DMS 273 treated with DMSO at 0.1 percent for 48 hours (cell line): ENCODE measurements around the gene ZSCAN5A.
"Not testable (repeated sequence)": the region's sequence is repeated elsewhere in the genome, so short reads cannot be mapped to it uniquely, and the experiment has no call there.

ENCODE experiments used
- DNase-seq: peaks from one replicate; lab custom pipeline; 2025; lab: John Stamatoyannopoulos, UW

ZSCAN5A gene, protein sequence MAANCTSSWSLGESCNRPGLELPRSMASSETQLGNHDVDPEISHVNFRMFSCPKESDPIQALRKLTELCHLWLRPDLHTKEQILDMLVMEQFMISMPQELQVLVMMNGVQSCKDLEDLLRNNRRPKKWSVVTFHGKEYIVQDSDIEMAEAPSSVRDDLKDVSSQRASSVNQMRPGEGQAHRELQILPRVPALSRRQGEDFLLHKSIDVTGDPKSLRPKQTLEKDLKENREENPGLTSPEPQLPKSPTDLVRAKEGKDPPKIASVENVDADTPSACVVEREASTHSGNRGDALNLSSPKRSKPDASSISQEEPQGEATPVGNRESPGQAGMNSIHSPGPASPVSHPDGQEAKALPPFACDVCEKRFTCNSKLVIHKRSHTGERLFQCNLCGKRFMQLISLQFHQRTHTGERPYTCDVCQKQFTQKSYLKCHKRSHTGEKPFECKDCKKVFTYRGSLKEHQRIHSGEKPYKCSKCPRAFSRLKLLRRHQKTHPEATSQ

DNA sequence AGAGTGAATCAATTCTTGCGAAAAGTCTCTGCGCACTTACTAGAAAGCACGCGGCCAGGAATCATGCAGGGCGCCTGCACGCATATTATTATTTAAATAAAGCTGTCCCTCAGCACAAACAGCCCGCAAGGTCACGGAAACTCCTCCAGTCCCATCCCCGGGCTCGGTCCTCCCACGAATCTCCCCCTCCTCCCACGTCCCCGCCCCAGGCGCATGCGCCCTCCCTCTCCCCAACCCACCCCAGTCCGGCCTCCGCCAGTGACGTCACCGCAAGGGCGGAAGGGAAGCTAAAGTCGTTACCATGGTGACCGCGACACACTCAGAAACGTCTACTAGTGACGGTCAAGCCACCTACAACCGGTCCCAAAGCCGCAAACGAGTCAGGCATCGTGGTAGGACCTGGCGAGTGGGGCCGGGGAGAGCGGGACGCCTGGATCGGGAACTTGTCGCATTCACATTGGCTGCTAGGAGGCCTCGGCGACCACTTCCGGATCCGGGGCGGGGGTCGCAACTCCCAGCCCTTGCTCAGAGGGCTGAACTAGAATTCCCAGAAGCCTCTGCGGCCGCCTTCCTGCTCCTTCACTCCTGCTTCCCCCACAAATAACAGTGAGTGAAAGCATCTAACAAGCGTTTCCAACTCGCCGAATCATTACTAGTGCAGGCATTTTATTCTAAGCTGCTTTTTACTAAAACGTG is at the start of gene ZSCAN5A:
Gene ZSCAN5A (minus strand): TSS at position 459 of the 696 bp plus-strand sequence. CDS start 89,793 bp downstream, outside the sequence.
- DNase-seq: peak; percentile 91

DNA sequence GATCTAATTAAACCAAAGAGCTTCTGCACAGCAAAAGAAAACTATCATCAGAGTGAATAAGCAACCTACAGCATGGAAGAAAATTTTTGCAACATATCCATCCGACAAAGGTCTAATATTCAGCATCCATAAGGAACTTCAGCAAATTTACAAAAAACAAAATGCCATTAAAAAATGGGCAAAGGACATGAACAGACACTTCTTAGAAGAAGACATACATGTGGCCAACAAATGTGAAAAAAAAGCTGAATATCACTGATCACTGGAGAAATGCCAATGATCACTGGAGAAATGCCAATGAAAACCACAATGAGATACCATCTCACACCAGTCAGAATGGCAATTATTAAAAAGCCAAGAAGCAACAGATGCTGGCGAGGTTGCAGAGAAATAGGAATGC is 46.2 kb upstream of the ZSCAN5A start:
- no peak for DNase-seq

DNA sequence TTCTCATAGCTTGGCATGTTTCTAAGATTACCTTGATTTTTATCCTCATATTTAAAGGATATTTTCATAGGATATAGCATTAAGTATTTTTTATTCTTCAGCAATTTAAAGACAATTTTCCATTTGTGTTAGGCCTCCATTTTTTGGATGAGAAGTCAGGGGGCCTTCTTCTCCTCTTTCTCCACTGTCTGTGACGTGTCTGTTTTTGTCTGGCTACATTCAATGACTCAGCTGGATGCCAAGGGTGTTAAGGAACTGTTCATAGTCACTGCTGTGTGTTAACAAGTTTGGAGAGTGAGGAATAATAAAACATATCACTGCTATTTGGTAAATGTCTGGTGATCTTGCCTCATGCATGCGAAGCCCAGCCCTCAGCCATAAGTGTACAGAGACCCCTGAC is 42.3 kb upstream of the ZSCAN5A start:
- no peak for DNase-seq

DNA sequence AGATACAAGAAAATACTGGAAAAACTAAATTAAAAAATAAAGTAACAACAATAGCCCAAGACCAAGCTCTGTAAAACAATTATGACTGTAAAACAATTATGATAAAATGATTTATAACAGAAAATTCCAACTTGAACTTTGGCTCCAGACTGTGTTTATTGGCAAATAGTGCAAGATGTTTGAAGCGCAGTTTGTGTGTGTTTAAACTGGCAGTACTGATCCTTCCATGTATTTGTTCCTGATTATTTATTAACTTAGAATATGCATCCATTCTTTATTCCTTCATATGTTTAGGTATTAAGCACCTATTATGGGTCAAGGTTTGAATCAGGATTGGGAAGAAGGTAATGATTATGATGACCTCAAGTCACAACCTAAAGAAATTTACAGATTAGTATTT is 40.9 kb upstream of the ZSCAN5A start:
- DNase-seq: no peak

DNA sequence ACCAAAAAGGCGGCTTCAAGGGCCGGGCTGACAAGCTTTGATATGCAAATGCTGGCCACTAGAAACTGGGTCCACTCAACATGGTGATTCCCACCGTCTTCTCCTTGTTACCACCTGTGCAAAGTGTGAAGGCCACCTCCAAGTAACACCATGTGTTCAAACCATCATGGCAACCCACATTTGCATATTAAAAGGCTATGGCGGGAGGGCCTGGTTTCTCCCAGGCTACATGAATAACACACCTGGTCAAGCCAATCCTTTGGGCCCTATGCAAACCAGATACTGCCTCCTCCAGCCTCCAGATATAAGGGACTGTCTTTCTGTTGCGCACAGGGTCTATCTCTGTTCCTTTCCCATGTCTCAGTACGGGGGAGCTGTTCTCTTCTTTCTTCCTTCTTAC is 36.6 kb upstream of the ZSCAN5A start:
- DNase-seq: no peak

DNA sequence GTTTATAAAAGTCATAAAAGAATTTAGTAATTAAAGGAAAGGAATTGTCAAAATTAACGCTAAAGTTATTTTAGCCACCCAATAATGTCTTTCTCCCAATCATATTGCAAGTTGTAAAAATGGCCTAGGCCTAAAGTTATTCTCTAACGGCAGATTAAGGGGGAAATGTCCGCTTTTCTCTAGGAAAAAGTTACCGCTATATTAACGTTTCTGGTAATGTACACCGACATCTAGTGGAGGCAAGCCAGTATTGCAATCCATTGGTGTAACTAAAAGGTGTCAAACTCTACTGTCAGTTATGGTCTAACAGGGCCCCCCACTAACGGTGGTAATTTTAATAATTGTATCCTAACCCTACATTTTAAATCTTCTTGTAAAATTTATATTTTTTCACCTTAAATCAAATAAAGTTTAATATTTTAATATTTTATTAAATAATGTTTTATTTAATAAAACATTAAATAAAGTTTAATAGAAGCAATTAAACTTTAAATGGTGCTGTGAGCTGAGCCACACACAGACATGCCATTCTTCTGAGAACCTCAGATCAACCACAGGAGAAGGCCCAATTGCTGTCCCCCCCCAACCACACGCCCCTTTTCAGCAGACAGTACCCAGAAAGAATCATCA is 35.9 kb upstream of the ZSCAN5A start:
- DNase-seq: peak; percentile 19

DNA sequence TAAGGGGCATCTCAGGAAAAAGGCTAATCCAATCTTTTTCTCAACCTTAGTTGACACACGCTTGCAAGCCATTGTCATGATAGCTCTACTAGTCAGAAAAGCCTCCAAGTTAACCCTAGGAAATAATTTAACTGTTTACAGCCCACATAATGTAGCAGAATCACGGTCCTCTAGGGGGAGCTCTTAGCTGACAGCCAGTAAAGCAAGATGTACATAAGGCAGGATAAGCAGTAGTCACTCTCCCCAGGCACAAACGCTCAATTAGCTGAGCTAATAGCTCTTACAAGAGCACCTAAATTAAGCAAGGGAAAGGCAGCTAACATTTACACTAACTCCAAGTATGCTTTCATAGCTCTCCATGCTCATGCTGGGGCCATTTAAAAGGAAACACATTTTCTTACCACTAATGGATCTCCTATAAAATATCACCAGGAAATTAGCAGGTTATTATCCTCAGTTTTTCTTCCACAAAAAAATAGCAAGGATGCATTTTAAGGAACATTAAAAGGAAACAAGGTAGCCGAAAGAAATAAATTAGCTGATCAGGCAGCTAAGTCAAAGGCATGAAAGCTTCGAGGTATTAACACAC is 33.7 kb upstream of the ZSCAN5A start:
- DNase-seq: no peak

DNA sequence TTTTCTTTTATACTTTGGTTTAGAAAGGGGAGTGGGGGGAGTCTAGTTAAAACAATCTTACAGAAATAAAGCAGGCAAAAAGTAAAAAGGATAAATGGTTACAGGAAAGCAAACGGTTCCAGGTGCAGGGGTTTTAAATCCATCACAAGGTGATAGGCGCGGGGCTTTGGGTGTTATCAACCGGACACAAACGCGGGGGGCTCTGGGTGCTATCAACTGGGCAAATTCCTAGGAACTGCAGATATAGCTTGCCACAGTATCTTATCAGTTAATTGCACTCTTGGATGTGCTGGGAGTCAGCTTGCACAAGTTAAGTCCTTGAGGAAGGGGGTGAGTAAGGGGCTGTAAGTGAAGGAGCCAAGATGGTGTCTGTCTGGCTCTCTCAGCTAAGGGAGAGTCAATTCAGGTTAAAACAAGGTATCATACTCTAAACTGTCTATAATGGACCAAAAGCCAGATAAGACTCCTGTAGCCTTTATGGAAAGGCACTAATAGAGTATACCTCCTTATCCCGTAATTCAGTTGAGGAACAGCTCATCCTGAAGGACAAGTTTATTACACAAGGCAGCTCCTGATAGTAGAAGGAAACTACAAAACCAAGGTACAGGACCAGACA is 32.6 kb upstream of the ZSCAN5A start:
- DNase-seq: no peak

DNA sequence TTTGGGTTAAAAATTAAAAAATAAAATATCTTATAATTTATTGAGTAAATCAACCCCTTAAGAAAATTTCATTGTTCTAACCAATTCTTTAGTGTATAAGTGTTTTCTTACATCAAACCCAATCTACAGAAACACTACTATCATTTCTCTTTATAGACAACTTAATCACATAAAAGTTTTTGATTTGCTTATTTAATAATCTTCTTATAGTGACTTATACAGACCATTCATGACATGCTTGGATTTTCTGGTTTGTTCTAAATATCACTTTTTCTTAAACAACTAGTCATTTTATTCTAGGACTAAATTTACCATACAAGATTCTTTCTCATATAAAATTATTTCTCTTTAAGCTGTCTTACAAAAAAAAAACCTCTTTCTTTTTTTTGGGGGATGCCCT is 27.3 kb upstream of the ZSCAN5A start:
- no peak for DNase-seq

DNA sequence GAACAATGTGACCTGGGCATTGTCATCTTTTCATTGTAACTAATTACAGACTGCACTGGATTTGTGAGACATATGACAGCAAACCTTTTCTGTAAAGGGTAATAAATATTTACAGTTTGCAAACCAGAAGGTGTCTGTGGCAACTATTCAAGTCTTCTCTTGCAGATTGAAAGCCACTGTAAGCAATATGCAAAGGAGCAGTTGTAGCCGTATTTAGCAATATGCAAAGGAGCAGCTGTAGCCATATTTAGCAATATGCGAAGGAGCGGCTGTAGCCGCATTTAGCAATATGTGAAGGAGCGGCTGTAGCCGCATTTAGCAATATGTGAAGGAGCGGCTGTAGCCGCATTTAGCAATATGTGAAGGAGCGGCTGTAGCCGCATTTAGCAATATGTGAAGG is 24.4 kb upstream of the ZSCAN5A start:
- DNase-seq: not testable (repeated sequence)

DNA sequence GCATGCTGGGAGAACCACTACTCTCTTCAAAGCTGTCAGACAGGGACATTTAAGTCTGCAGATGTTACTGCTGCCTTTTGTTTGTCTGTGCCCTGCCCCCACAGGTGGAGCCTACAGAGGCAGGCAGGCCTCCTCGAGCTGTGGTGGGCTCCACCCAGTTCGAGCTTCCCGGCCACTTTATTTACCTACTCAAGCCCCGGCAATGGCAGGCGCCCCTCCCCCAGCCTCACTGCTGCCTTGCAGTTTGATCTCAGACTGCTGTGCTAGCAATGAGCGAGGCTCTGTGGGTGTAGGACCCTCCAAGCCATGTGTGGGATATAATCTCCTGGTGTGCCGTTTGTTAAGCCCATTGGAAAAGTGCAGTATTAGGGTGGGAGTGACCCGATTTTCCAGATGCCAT is 22.4 kb upstream of the ZSCAN5A start:
- DNase-seq: not testable (repeated sequence)

DNA sequence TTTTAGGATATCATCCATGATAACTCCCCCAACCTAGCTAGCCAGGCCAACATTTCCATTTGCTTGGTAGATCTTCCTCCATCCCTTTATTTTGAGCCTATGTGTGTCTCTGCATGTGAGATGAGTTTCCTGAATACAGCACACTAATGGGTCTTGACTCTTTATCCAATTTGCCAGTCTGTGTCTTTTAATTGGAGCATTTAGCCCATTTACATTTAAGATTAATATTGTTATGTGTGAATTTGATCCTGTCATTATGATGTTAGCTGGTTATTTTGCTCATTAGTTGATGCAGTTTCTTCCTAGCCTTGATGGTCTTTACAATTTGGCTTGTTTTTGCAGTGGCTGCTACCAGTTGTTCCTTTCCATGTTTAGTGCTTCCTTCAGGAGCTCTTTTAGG is 20.7 kb upstream of the ZSCAN5A start:
- DNase-seq: not testable (repeated sequence)

DNA sequence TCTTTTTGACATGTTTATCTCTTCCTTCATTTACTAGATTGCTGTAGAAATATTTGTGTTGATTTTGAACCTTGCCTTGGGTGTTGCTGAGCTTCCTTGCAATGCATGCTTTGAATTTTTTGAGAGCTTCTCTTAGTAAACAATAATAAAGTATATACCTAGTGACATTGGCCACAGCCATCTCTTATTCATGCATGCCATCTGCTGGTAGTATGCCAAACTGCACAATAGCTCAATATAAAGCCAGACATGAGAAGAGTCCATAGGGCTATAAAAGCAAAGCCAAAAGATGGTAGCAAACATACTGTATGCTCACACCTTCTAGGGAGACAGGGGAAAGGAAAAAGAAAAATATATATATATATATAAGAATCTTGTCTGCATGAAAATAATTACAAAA is 18.9 kb upstream of the ZSCAN5A start:
- DNase-seq: no peak

DNA sequence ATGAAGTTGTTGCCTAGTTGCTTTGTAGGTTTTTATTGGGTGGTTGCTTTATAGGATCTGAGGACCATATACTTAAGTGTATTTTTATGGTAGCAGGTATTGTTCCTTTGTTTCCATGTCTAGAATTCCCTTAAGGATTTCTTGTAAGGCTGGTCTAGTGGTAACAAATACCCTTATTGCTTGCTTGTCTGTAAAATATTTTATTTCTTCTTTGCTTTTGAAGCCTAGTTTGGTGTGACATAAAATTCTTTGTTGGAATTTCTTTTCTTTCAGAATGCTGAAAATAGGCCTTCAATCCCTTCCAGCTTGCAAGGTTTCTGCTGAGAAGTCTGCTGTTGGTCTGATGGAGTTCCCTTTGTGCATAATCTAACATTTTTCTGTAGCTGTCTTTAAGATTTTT is 18.1 kb upstream of the ZSCAN5A start:
- no peak for DNase-seq

DNA sequence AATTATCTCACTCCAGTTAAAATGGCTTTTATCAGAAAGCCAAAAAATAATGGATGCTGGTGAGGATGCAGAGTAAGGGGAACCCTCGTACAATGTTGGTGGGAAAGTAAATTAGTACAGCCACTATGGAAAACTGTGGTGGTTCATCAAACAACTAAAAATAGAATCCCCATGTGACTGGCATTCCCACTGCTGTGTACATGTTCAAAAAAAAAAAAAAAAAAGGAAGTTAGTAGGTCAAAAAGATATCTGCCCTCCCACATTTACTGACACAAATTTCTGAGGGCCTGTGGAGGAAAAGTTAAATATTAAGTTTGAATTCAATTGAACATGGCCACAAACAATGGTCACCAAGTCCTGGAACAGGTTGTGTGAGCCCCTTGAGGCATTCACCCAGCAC is 9.8 kb upstream of the ZSCAN5A start:
- no peak for DNase-seq

DNA sequence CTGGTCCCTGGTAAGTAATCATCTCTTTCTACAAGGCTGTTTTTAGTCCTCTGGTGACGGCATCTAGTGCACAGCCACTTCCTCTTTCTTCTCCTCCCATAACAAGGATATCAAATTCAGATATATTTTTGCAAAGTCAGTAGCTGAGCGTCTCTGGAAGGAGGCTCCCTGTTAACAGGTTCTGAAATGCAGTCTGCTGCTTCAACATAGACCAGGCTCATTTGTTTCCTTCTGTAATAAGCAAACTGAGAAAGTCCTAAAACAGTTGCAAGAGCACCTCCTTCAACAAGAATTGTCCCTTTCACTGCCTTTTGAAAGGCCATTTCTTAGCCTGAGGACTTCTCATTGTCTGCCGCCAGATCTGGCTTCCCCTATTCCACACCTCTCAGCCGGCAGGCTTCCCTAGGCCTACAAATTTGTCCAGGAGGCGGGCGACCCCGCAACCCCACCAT is 7.4 kb upstream of the ZSCAN5A start:
- no peak for DNase-seq

DNA sequence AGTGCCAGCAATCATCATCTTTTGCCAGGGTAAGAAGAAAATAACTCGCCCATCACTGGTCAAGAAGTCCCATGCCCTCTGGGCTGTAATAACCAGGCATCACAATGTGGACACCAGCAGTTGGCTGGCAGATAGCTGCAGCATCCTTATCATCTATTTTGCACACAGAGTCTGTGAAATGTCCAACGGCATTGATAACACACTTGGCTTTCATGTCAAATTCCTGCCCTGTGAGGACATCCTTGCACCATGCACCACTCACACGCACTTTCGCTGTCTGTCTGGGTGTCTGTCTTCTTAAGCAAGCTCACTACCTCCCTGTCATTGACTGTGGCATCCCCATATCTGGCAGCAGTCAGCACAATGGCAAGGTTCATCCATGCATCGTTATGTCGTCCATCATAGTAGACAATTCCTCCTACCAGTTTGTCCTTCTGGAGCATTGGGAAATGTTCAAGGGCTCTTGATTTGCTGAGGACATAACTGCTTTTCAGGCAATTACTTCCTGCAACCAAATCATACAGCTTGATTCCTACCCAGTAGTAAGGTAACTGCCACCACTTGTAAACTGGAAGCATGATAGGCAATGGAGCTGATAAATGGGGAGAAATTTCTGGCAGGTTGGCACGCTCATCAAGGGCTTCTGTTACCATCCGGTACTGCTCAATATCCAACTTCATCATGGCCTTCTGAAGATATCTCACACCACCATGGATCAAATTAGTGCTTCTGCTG is 6.8 kb upstream of the ZSCAN5A start:
- DNase-seq: no peak

DNA sequence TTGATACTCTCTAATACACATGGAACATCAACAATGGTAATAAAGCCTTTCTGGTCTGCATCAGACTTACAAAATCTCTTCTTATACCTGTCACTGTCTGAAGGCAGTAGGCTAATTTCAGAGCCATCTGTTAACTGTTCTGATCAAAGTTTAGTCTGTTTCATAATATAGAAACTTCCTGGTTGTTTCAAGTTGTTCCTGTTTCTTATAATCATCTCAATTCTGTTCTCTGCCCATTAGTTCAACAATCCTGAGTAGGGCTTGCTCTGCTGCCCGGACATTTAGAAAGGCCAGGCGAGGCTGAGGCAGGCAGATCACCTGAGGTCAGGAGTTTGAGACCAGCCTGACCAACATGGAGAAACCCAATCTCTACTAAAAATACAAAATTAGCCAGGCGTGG is 5.4 kb upstream of the ZSCAN5A start:
- DNase-seq: no peak

DNA sequence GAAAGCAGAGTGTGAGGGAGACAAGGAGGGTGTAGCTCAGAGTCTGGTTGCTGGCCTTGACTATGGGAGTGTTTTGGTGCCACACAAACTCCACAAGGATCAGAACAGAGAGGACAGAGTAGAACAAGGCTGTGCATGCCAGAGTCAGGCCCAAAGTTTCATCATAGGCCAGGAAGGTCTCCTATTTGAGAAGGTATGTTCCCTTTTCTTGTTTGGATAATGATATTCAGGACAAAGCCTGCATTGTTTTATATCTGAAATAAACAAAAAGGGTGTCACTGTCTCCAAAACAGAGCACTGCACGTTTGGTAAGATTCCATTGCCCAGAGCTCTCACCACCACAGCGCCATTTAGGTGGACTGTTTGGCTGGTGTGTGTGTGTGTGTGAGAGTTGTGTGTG is 3.1 kb upstream of the ZSCAN5A start:
- no peak for DNase-seq

DNA sequence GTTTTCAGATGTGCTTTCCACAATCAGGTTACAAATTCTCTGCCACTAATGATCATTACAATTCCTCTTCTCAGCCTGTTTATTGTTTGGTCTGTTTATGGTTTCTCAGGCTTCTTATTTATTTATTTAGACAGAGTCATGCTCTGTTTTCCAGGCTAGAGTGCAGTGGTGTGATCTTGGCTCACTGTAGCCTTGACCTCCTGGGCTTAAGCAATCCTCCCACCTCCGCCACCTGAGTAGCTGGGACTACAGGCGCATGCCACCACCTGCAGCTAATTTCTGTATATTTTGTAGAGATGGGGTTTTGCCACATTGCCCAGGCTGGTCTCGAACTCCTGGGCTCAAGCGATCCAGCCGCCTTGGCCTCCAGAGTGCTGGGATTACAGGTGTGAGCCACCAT is 2.1 kb upstream of the ZSCAN5A start:
- DNase-seq: no peak
